Epithelial cell of proximal tubule (primary cell): ENCODE data around the gene FUT9. TPM values are rescaled to one million over a fixed set of nuclear protein-coding genes. Genes with fewer than 3 reads are reported as not detected.

ENCODE experiments used
- DNase-seq: peaks from one replicate; pipeline ENCODE4 v3.0.0-alpha.2; 2011; ENCODE audit warnings: low read depth
- H3K4me3 ChIP-seq: 2 replicates; pipeline ENCODE4 v1.5.1; 2011; ENCODE audit warnings: low read depth, mild to moderate bottlenecking, low read length
- CTCF ChIP-seq: conservative IDR thresholded peaks from 2 replicates; pipeline ENCODE4 v1.5.1; 2012; ENCODE audit warnings: low read depth, mild to moderate bottlenecking, low read length
- total RNA-seq: library from RNA; depleted of rRNA; stranded (reverse); fragments of >200 nt; gene quantifications from 2 replicates; pipeline ENCODE4 v1.2.3, GENCODE V29; 2015

FUT9 gene
- total RNA-seq, 1 donor from 2014 or later = 0.46 TPM

- TF ChIP-seq CTCF = no peak
- no peak for DNase-seq
Observed at GRCh38 chr6:96017070-96017359, 1.2 kb downstream of the FUT9 start.

GRCh38 chr6:96022225-96022624 lies 6.5 kb downstream of the FUT9 start:
- DNase-seq = no peak
- TF ChIP-seq CTCF = no peak

More at GRCh38 chr6:96017070-96017359, 1.2 kb downstream of the FUT9 start:
- no peak overlapping the region for H3K4me3 ChIP-seq

GRCh38 chr6:96032661-96033060 lies 16.9 kb downstream of the FUT9 start:
- TF ChIP-seq CTCF = no peak
- no peak for DNase-seq
- no peak overlapping the region for H3K4me3 ChIP-seq

More at GRCh38 chr6:96022225-96022624, 6.5 kb downstream of the FUT9 start:
- H3K4me3 ChIP-seq = no peak overlapping the region

GRCh38 chr6:96051555-96051954 lies 35.8 kb downstream of the FUT9 start:
- no peak overlapping the region for H3K4me3 ChIP-seq
- no peak for TF ChIP-seq CTCF
- DNase-seq = no peak

GRCh38 chr6:96058082-96058481 lies 42.3 kb downstream of the FUT9 start:
- no peak overlapping the region for H3K4me3 ChIP-seq
- DNase-seq = no peak
- no peak for TF ChIP-seq CTCF

- no peak for TF ChIP-seq CTCF
Observed at GRCh38 chr6:96059586-96059985, 43.8 kb downstream of the FUT9 start.

GRCh38 chr6:96060249-96060648 lies 44.5 kb downstream of the FUT9 start:
- no peak for DNase-seq
- no peak overlapping the region for H3K4me3 ChIP-seq
- TF ChIP-seq CTCF = no peak

More at GRCh38 chr6:96059586-96059985, 43.8 kb downstream of the FUT9 start:
- no peak overlapping the region for H3K4me3 ChIP-seq
- DNase-seq = no peak
